ENCODE measurements around the gene USHBP1. TPM values are rescaled to one million over a fixed set of nuclear protein-coding genes. Genes with fewer than 3 reads are reported as not detected.
A peak's percentile ranks its signal among the peaks of the same experiment; 100 is the strongest.

Gene USHBP1
- total RNA-seq, 1 experiment from 2014 or later: not detected

GRCh38 chr19:17293605-17294004 is 29.1 kb upstream of the USHBP1 start:
- TF ChIP-seq POLR2AphosphoS5 (IDR thresholded peaks at IDR 0.05; ENCODE audit: low read depth, low read length) (no peak), TCF7L2 (IDR thresholded peaks at IDR 0.05; ENCODE audit: low read depth, low read length) (no peak), CTCF (IDR thresholded peaks at IDR 0.05) (no peak), SIN3A (IDR thresholded peaks at IDR 0.05; ENCODE audit: borderline replicate concordance, insufficient read depth, low read depth, low read length) (no peak)
- TF ChIP-seq, protein P1, sequence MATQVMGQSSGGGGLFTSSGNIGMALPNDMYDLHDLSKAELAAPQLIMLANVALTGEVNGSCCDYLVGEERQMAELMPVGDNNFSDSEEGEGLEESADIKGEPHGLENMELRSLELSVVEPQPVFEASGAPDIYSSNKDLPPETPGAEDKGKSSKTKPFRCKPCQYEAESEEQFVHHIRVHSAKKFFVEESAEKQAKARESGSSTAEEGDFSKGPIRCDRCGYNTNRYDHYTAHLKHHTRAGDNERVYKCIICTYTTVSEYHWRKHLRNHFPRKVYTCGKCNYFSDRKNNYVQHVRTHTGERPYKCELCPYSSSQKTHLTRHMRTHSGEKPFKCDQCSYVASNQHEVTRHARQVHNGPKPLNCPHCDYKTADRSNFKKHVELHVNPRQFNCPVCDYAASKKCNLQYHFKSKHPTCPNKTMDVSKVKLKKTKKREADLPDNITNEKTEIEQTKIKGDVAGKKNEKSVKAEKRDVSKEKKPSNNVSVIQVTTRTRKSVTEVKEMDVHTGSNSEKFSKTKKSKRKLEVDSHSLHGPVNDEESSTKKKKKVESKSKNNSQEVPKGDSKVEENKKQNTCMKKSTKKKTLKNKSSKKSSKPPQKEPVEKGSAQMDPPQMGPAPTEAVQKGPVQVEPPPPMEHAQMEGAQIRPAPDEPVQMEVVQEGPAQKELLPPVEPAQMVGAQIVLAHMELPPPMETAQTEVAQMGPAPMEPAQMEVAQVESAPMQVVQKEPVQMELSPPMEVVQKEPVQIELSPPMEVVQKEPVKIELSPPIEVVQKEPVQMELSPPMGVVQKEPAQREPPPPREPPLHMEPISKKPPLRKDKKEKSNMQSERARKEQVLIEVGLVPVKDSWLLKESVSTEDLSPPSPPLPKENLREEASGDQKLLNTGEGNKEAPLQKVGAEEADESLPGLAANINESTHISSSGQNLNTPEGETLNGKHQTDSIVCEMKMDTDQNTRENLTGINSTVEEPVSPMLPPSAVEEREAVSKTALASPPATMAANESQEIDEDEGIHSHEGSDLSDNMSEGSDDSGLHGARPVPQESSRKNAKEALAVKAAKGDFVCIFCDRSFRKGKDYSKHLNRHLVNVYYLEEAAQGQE (IDR thresholded peaks at IDR 0.05; ENCODE audit: insufficient read depth in 1 of 2, low read depth in 2 of 2, low read length in 1 of 2): no peak
- Histone ChIP-seq H3K4me1 (ENCODE audit: control insufficient read depth, insufficient read depth, low read length) (peaks cover 3% of the 10 kb centered on the region; the same call in 1 of the 2 replicates), H3K36me3 (ENCODE audit: control insufficient read depth, insufficient read depth, low read length) (no peaks in the 10 kb centered on the region), H3K9me3 (ENCODE audit: control insufficient read depth, insufficient read depth, low read depth, low read length) (no peaks in the 10 kb centered on the region), H3K27ac (ENCODE audit: low read length) (no peak overlapping the region), H3K27me3 (ENCODE audit: control insufficient read depth, insufficient read depth, low read length) (no peaks in the 10 kb centered on the region), H3K4me3 (ENCODE audit: low read depth in 2 of 2, low read length in 2 of 2) (no peak overlapping the region)
- ATAC-seq (no peak), DNase-seq (ENCODE audit: low read depth, low spot score) (no peak)
- intact Hi-C loops (cut with micrococcal nuclease; ENCODE audit: unreplicated experiment): no loop called here
- ChIA-PET POLR2A (no interaction called here), CTCF (interaction anchor here (0.7 to 1.4 kb wide), 3 partner anchors 12 to 175 kb away, joined by 3 to 8 read pairs (median 8); partner anchors contain the start of gene MRPL34)
- in situ Hi-C loops (cut with HindIII; ENCODE audit: low pct_unique_long_range_greater_than_20kb, low sequenced_read_pairs): no loop called here
- no TSS peak for BruUV-seq (replicated peaks)

DNA sequence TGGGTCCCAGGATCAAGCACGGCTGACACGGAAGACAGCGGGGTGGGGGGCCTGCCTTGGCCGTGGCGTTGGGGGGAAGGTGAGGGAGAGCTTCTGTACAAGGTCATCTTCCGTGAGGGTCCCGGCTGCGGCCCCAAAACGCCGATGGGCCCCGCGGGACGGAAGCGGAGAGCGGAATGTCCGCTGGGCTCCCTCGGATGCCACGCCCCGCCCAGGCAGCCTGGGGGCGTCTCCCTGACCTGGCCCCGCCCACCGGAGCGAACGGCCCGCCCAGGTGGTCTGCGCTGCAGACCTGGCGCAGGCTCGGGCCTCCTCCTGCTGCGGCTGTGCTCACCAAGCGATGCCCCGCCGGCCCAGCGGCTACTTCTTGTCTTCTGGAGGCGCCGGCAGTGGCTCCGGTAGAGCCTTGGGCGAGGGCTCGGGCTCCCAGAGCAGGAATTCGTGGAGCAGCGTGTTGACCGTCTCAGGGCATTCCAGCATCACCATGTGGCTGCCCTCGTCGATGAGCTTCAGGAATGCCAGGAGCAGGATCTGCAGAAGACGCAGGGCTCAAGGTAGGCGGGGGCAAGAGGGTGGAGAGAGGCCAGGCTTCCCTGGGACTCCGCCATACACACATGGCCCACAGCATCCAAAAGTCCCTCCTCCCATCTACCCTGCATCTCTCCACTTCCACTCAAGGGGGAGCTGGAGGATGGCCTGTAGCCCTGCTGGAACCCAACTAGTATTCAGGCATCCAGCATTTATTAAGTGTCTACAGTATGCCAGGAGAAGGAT is 27.9 kb upstream of the USHBP1 start:
- in situ Hi-C loops (cut with HindIII; ENCODE audit: low pct_unique_long_range_greater_than_20kb, low sequenced_read_pairs) (no loop called here), intact Hi-C loops (cut with micrococcal nuclease; ENCODE audit: unreplicated experiment) (no loop called here)
- Histone ChIP-seq H3K27me3 (ENCODE audit: control insufficient read depth, insufficient read depth, low read length) (no peaks in the 10 kb centered on the region), H3K9me3 (ENCODE audit: control insufficient read depth, insufficient read depth, low read depth, low read length) (no peaks in the 10 kb centered on the region), H3K4me3 (ENCODE audit: low read depth in 2 of 2, low read length in 2 of 2) (peak overlapping the region; percentile 52 to 59), H3K27ac (ENCODE audit: low read length) (peak overlapping the region; percentile 71), H3K4me1 (ENCODE audit: control insufficient read depth, insufficient read depth, low read length) (peaks cover 3% of the 10 kb centered on the region; the same call in 1 of the 2 replicates), H3K36me3 (ENCODE audit: control insufficient read depth, insufficient read depth, low read length) (no peaks in the 10 kb centered on the region)
- ATAC-seq (peak; percentile 93), DNase-seq (ENCODE audit: low read depth, low spot score) (peak; percentile 72)
- POLR2A ChIA-PET: interaction anchor here (0.7 kb wide), 2 partner anchors 13 kb away, joined by 3 to 4 read pairs; partner anchors contain the start of gene MRPL34
- CTCF ChIA-PET: interaction anchor here (0.7 to 1.4 kb wide), 7 partner anchors 13 to 176 kb away, joined by 3 to 10 read pairs (median 5); partner anchors contain the start of genes MRPL34 and NR2F6
- TF ChIP-seq POLR2AphosphoS5 (IDR thresholded peaks at IDR 0.05; ENCODE audit: low read depth, low read length): peak; percentile 46; the same call in 1 of the 2 replicates
- peak; percentile 82 for TF ChIP-seq CTCF (IDR thresholded peaks at IDR 0.05)
- TF ChIP-seq, protein P1 (IDR thresholded peaks at IDR 0.05; ENCODE audit: insufficient read depth in 1 of 2, low read depth in 2 of 2, low read length in 1 of 2): no peak
- TF ChIP-seq TCF7L2 (IDR thresholded peaks at IDR 0.05; ENCODE audit: low read depth, low read length): no peak
- no peak for TF ChIP-seq SIN3A (IDR thresholded peaks at IDR 0.05; ENCODE audit: borderline replicate concordance, insufficient read depth, low read depth, low read length)
- BruUV-seq (replicated peaks): no TSS peak
